Stimulated activated CD4-positive, alpha-beta T cell treated with anti-CD3 and anti-CD28 coated beads, Interleukin-2, amount 100 ng/mL, for 24 hours (primary cell): ENCODE measurements around the gene RASD1.

Experiments used
- DNase-seq, 2 donors: peaks; one replicate each; pipeline ENCODE4 v3.0.0-alpha.2; 2020

The RASD1 gene

GRCh38 chr17:17509601-17510425 is 13.6 kb upstream of the RASD1 start:
- DNase-seq, result no peak

GRCh38 chr17:17508646-17509591 is 12.7 kb upstream of the RASD1 start:
- no peak for DNase-seq

- DNase-seq, result no peak
These were observed 11.9 kb upstream of the RASD1 start for GRCh38 chr17:17508019-17508535.

GRCh38 chr17:17507465-17508011 is 11.3 kb upstream of the RASD1 start:
- no peak for DNase-seq

- DNase-seq, result no peak
These were observed 10.8 kb upstream of the RASD1 start for GRCh38 chr17:17506893-17507464.

- no peak for DNase-seq
These were observed 10.1 kb upstream of the RASD1 start for GRCh38 chr17:17506181-17506741.

- no peak for DNase-seq
These were observed 9.5 kb upstream of the RASD1 start for GRCh38 chr17:17505610-17506171.

- no peak for DNase-seq
These were observed 9.0 kb upstream of the RASD1 start for GRCh38 chr17:17505151-17505550.

GRCh38 chr17:17504341-17505140 is 8.3 kb upstream of the RASD1 start:
- no peak for DNase-seq

GRCh38 chr17:17503566-17504130 is 7.5 kb upstream of the RASD1 start:
- DNase-seq, result no peak

GRCh38 chr17:17502741-17503565 is 6.8 kb upstream of the RASD1 start:
- DNase-seq, result no peak

GRCh38 chr17:17500999-17501605 is 4.9 kb upstream of the RASD1 start:
- DNase-seq, result no peak

- no peak for DNase-seq
These were observed 3.4 kb upstream of the RASD1 start for GRCh38 chr17:17499402-17500145.

- no peak for DNase-seq
These were observed 2.6 kb upstream of the RASD1 start for GRCh38 chr17:17498606-17499301.

- DNase-seq, result no peak
These were observed 1.8 kb upstream of the RASD1 start for GRCh38 chr17:17497845-17498520.

GRCh38 chr17:17497065-17497844 is 1.1 kb upstream of the RASD1 start:
- DNase-seq, result no peak
